H9 (cell line): ENCODE data around the gene EPB41. TPM values are rescaled to one million over a fixed set of nuclear protein-coding genes. Genes with fewer than 3 reads are reported as not detected.
A peak's percentile ranks its signal among the peaks of the same experiment; 100 is the strongest.

Experiments
- DNase-seq: peaks from one replicate; pipeline ENCODE4 v3.0.0-alpha.2; 2017
- H2AFZ ChIP-seq: one replicate; pipeline ENCODE4 v1.6.1; 2013; ENCODE audit warnings: mild to moderate bottlenecking, low read length, control low read depth, moderate library complexity
- H2AK5ac ChIP-seq: 2 replicates; pipeline ENCODE4 v1.6.1; 2013; ENCODE audit warnings: low read length, control low read depth, mixed read lengths; ENCODE audit not compliant: insufficient read length
- H2BK120ac ChIP-seq: one replicate; pipeline ENCODE4 v1.6.1; 2013; ENCODE audit warnings: low read depth, mild to moderate bottlenecking, low read length, control low read depth, inconsistent platforms; ENCODE audit not compliant: poor library complexity, severe bottlenecking
- H2BK12ac ChIP-seq: 2 replicates; pipeline ENCODE4 v1.6.1; 2013; ENCODE audit warnings: low read length, control low read depth, mixed read lengths, low read depth; ENCODE audit not compliant: insufficient read length
- H2BK15ac ChIP-seq: 2 replicates; pipeline ENCODE4 v1.6.1; 2013; ENCODE audit warnings: low read depth, low read length, control low read depth
- H2BK20ac ChIP-seq: one replicate; pipeline ENCODE4 v1.6.1; 2013; ENCODE audit warnings: low read depth, mild to moderate bottlenecking, low read length, control low read depth, inconsistent platforms; ENCODE audit not compliant: poor library complexity, severe bottlenecking
- H2BK5ac ChIP-seq: 2 replicates; pipeline ENCODE4 v1.6.1; 2013; ENCODE audit warnings: low read length, control low read depth, mixed read lengths; ENCODE audit not compliant: insufficient read length
- H3K14ac ChIP-seq: 2 replicates; pipeline ENCODE4 v1.6.1; 2013; ENCODE audit warnings: low read length, control low read depth; ENCODE audit not compliant: insufficient read depth
- H3K18ac ChIP-seq: 2 replicates; pipeline ENCODE4 v1.6.1; 2013; ENCODE audit warnings: low read depth, mild to moderate bottlenecking, mixed read lengths, low read length, control low read depth; ENCODE audit not compliant: insufficient read length
- H3K23ac ChIP-seq: 2 replicates; pipeline ENCODE4 v1.6.1; 2013; ENCODE audit warnings: low read length, control low read depth, mixed read lengths, low read depth; ENCODE audit not compliant: insufficient read length
- H3K23me2 ChIP-seq: 2 replicates; pipeline ENCODE4 v1.6.1; 2013; ENCODE audit warnings: low read depth, mild to moderate bottlenecking, mixed read lengths, low read length, control low read depth; ENCODE audit not compliant: insufficient read length, poor library complexity, severe bottlenecking
- H3K27ac ChIP-seq: 2 replicates; pipeline ENCODE4 v1.5.1; 2013; ENCODE audit warnings: low read length, control low read depth, mixed read lengths, low read depth; ENCODE audit not compliant: insufficient read length
- H3K27me3 ChIP-seq: 2 replicates; pipeline ENCODE4 v1.6.1; 2013; ENCODE audit warnings: low read length, control low read depth, inconsistent platforms; ENCODE audit not compliant: insufficient read depth
- H3K4ac ChIP-seq: 2 replicates; pipeline ENCODE4 v1.6.1; 2013; ENCODE audit warnings: low read depth, mild to moderate bottlenecking, control low read depth, inconsistent platforms, low read length, moderate library complexity
- H3K4me1 ChIP-seq: 2 replicates; pipeline ENCODE4 v1.6.1; 2013; ENCODE audit warnings: low read length, control low read depth, inconsistent platforms; ENCODE audit not compliant: insufficient read depth
- H3K4me2 ChIP-seq: 2 replicates; pipeline ENCODE4 v1.6.1; 2013; ENCODE audit warnings: low read length, control low read depth, mixed read lengths; ENCODE audit not compliant: insufficient read length, insufficient read depth
- H3K56ac ChIP-seq: 2 replicates; pipeline ENCODE4 v1.6.1; 2013; ENCODE audit warnings: low read depth, mild to moderate bottlenecking, mixed read lengths, low read length, control low read depth; ENCODE audit not compliant: insufficient read length
- H3K79me1 ChIP-seq: 2 replicates; pipeline ENCODE4 v1.6.1; 2013; ENCODE audit warnings: low read depth, mild to moderate bottlenecking, moderate library complexity, low read length, control low read depth, inconsistent platforms; ENCODE audit not compliant: insufficient read depth, poor library complexity, severe bottlenecking
- H3K79me2 ChIP-seq: 2 replicates; pipeline ENCODE4 v1.6.1; 2013; ENCODE audit warnings: low read length, control low read depth, inconsistent platforms; ENCODE audit not compliant: insufficient read depth
- H3K9ac ChIP-seq: 2 replicates; pipeline ENCODE4 v1.6.1; 2013; ENCODE audit warnings: low read length, control low read depth, mixed read lengths; ENCODE audit not compliant: insufficient read length; ENCODE audit errors: extremely low read depth
- H3K9me3 ChIP-seq: one replicate; pipeline ENCODE4 v1.6.1; 2013; ENCODE audit warnings: low read depth, low read length, inconsistent platforms; ENCODE audit not compliant: control insufficient read depth
- H3T11ph ChIP-seq: one replicate; pipeline ENCODE4 v1.6.1; 2013; ENCODE audit warnings: mild to moderate bottlenecking, low read length, control low read depth, inconsistent platforms
- H4K20me1 ChIP-seq: one replicate; pipeline ENCODE4 v1.6.1; 2013; ENCODE audit not compliant: control insufficient read depth, insufficient read length, insufficient read depth
- H4K5ac ChIP-seq: 2 replicates; pipeline ENCODE4 v1.6.1; 2013; ENCODE audit warnings: low read depth, mild to moderate bottlenecking, mixed read lengths, low read length, control low read depth; ENCODE audit not compliant: insufficient read length
- H4K8ac ChIP-seq: replicated peaks from 2 replicates; pipeline ENCODE4 v1.6.1; 2013; ENCODE audit warnings: low read length, control low read depth, mixed read lengths, low read depth; ENCODE audit not compliant: insufficient read length
- H4K91ac ChIP-seq: 2 replicates; pipeline ENCODE4 v1.6.1; 2013; ENCODE audit warnings: low read depth, mild to moderate bottlenecking, moderate library complexity, mixed read lengths, low read length, control low read depth; ENCODE audit not compliant: insufficient read length
- H3K27ac Mint-ChIP-seq, 3 experiments: 2 replicates in 2 of 3; 3 replicates in 1 of 3; pipeline ENCODE4 v1.8.0; 2020 to 2021; ENCODE audit warnings: mixed read lengths in 3 of 3, mild to moderate bottlenecking in 1 of 3, moderate library complexity in 1 of 3
- H3K27me3 Mint-ChIP-seq: 2 replicates; pipeline ENCODE4 v1.8.0; 2021; ENCODE audit warnings: low read depth, mild to moderate bottlenecking, moderate library complexity, mixed read lengths
- H3K36me3 Mint-ChIP-seq, 3 experiments: 2 replicates in 2 of 3; 3 replicates in 1 of 3; pipeline ENCODE4 v1.8.0; 2020 to 2021; ENCODE audit warnings: low read depth in 3 of 3, mixed read lengths in 3 of 3; ENCODE audit not compliant: insufficient read depth in 1 of 3
- H3K4me1 Mint-ChIP-seq, 2 experiments: 2 replicates each; pipeline ENCODE4 v1.8.0; 2020; ENCODE audit warnings: mixed read lengths in 2 of 2
- H3K4me3 Mint-ChIP-seq, 2 experiments: 2 replicates in 1 of 2; 3 replicates in 1 of 2; pipeline ENCODE4 v1.8.0; 2020 to 2021; ENCODE audit warnings: mild to moderate bottlenecking in 2 of 2, mixed read lengths in 2 of 2, moderate library complexity in 1 of 2
- H3K9me3 Mint-ChIP-seq, 2 experiments: 2 replicates in 1 of 2; 3 replicates in 1 of 2; pipeline ENCODE4 v1.8.0; 2020; ENCODE audit warnings: mild to moderate bottlenecking in 2 of 2, mixed read lengths in 2 of 2, moderate library complexity in 1 of 2
- CTCF ChIP-seq: fragments of 200-600 bp; sonication (generic); conservative IDR thresholded peaks from 3 replicates; pipeline ENCODE4 v1.8.0; 2021; ENCODE audit warnings: antibody characterized with exemption, mild to moderate bottlenecking
- WGBS: extraction: QIAGEN DNeasy Blood & Tissue Kit; methylation state at CpG from one replicate; pipeline ENCODE4 v1.1.7; 2013; ENCODE audit warnings: missing lambda C conversion rate, low lambda C conversion rate, mixed read lengths; ENCODE audit not compliant: insufficient read length; ENCODE audit errors: extremely low coverage; 5-methylcytosine and 5-hydroxymethylcytosine counted together
- total RNA-seq: library from RNA; stranded (reverse); gene quantifications from 2 replicates; pipeline ENCODE4 v1.2.1, GENCODE V29; 2021

The EPB41 gene
- total RNA-seq, 1 experiment from 2014 or later, result 75.4 TPM

- Mint-ChIP-seq H3K27me3 (peaks cover 19% of the 10 kb centered on the region), H3K9me3 (peaks cover 0 to 3% of the 10 kb centered on the region in 2 experiments; a peak in 1 of 5 replicates), H3K36me3 (no peaks in the 10 kb centered on the region), H3K4me3 (no peak overlapping the region), H3K4me1 (peaks cover 48 to 50% of the 10 kb centered on the region in 2 experiments), H3K27ac (no peak overlapping the region)
- no peak for TF ChIP-seq CTCF
- no peak overlapping the region for H3K14ac ChIP-seq
- no peaks in the 10 kb centered on the region for H3K9me3 ChIP-seq
- no peak overlapping the region for H4K91ac ChIP-seq
- H3K4me1 ChIP-seq, result peaks cover 16% of the 10 kb centered on the region; the same call in 1 of the 2 replicates
- H3K27ac ChIP-seq, result no peak overlapping the region
- no peak overlapping the region for H2BK15ac ChIP-seq
- H3K79me2 ChIP-seq, result no peaks in the 10 kb centered on the region
- DNase-seq, result peak; percentile 28
- no peak overlapping the region for H4K8ac ChIP-seq
- no CpG with 5 or more reads among the region's 7 CpGs for WGBS
- H2AFZ ChIP-seq, result no peak overlapping the region
- H4K20me1 ChIP-seq, result no peaks in the 10 kb centered on the region
- H3K4me2 ChIP-seq, result no peak overlapping the region
- H3K27me3 ChIP-seq, result no peaks in the 10 kb centered on the region
- H3K56ac ChIP-seq, result no peak overlapping the region
- H4K5ac ChIP-seq, result no peak overlapping the region
- H3K18ac ChIP-seq, result peak overlapping the region; percentile 27
- H3K23me2 ChIP-seq, result peaks cover 15% of the 10 kb centered on the region
- no peak overlapping the region for H3T11ph ChIP-seq
- peak overlapping the region; percentile 91 for H2BK12ac ChIP-seq
- H3K79me1 ChIP-seq, result no peaks in the 10 kb centered on the region
- H2BK120ac ChIP-seq, result no peak overlapping the region
- no peak overlapping the region for H3K4ac ChIP-seq
- H2BK20ac ChIP-seq, result peak overlapping the region; percentile 61
- no peak overlapping the region for H3K23ac ChIP-seq
- H2BK5ac ChIP-seq, result no peak overlapping the region
- no peak overlapping the region for H2AK5ac ChIP-seq
- no peak overlapping the region for H3K9ac ChIP-seq
These were observed 28.9 kb upstream of the EPB41 start for GRCh38 chr1:28885472-28885877.
